K562 (cell line): ENCODE measurements around the gene SMS.

Source experiments
- FOXA3 ChIP-seq, 2 experiments: fragments of 450-650 bp in 1 of 2; sonication (generic) in 1 of 2; formaldehyde crosslinking; IDR thresholded peaks in 1 of 2; conservative IDR thresholded peaks in 1 of 2; 2 replicates each; pipeline versions ENCODE4 v1.4.0 to v1.8.0; 2020 to 2022; ENCODE audit warnings: mild to moderate bottlenecking in 2 of 2, missing genetic modification reagents in 1 of 2
- MAFK ChIP-seq: IDR thresholded peaks from 2 replicates; pipeline ENCODE4 v1.6.1; 2011; ENCODE audit warnings: low read length, improper control_type of control experiment
- MAZ ChIP-seq, 2 experiments: fragments of 450-650 bp in 1 of 2; sonication (generic) in 1 of 2; formaldehyde crosslinking; IDR thresholded peaks in 1 of 2; conservative IDR thresholded peaks in 1 of 2; 2 replicates each; pipeline versions ENCODE4 v1.4.0 to v1.5.0; 2020; ENCODE audit warnings: mild to moderate bottlenecking in 1 of 2, missing genetic modification reagents in 1 of 2
- SP1 ChIP-seq: sonication (generic); formaldehyde crosslinking; IDR thresholded peaks from 2 replicates; pipeline ENCODE4 v1.8.1; 2022; ENCODE audit warnings: mild to moderate bottlenecking, missing genetic modification reagents
- ZNF217 ChIP-seq: sonication (generic); formaldehyde crosslinking; IDR thresholded peaks from 2 replicates; pipeline ENCODE4 v1.8.0; 2022; ENCODE audit warnings: mild to moderate bottlenecking, missing genetic modification reagents
- TF ChIP-seq, protein P1 (sequence below): IDR thresholded peaks from 2 replicates; pipeline ENCODE4 v1.6.1; 2016; ENCODE audit warnings: missing genetic modification characterization, missing compliant biosample characterization

GRCh38 chrX:21907260-21907659 lies 33.2 kb upstream of the SMS start:
- no peak for TF ChIP-seq MAFK
- no peak for TF ChIP-seq FOXA3 (CRISPR knock-in tag; conservative IDR thresholded peaks at IDR 0.05 in 1 of 2, IDR thresholded peaks at IDR 0.05 in 1 of 2)
- TF ChIP-seq ZNF217: no peak
- TF ChIP-seq, protein P1, sequence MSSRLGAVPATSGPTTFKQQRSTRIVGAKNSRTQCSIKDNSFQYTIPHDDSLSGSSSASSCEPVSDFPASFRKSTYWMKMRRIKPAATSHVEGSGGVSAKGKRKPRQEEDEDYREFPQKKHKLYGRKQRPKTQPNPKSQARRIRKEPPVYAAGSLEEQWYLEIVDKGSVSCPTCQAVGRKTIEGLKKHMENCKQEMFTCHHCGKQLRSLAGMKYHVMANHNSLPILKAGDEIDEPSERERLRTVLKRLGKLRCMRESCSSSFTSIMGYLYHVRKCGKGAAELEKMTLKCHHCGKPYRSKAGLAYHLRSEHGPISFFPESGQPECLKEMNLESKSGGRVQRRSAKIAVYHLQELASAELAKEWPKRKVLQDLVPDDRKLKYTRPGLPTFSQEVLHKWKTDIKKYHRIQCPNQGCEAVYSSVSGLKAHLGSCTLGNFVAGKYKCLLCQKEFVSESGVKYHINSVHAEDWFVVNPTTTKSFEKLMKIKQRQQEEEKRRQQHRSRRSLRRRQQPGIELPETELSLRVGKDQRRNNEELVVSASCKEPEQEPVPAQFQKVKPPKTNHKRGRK (tag): no peak
- no peak for TF ChIP-seq SP1 (CRISPR knock-in tag)
- TF ChIP-seq MAZ (CRISPR knock-in tag; conservative IDR thresholded peaks at IDR 0.05 in 1 of 2, IDR thresholded peaks at IDR 0.05 in 1 of 2): no peak
